LNCaP clone FGC (cell line): ENCODE measurements around the gene LSAMP.

Experiments used
- DNase-seq: peaks from one replicate; pipeline ENCODE4 v3.0.0-alpha.2; 2011; ENCODE audit warnings: low read depth
- H3K4me3 ChIP-seq: 2 replicates; pipeline ENCODE4 v1.5.1; 2011; ENCODE audit warnings: mild to moderate bottlenecking, low read depth, low read length, control low read depth
- TF ChIP-seq, protein P1 (sequence below): IDR thresholded peaks from 2 replicates; pipeline ENCODE4 v1.5.1; 2012; ENCODE audit warnings: mild to moderate bottlenecking; ENCODE audit not compliant: control insufficient read depth, insufficient read depth; ENCODE audit errors: extremely low read depth

LSAMP gene

DNA sequence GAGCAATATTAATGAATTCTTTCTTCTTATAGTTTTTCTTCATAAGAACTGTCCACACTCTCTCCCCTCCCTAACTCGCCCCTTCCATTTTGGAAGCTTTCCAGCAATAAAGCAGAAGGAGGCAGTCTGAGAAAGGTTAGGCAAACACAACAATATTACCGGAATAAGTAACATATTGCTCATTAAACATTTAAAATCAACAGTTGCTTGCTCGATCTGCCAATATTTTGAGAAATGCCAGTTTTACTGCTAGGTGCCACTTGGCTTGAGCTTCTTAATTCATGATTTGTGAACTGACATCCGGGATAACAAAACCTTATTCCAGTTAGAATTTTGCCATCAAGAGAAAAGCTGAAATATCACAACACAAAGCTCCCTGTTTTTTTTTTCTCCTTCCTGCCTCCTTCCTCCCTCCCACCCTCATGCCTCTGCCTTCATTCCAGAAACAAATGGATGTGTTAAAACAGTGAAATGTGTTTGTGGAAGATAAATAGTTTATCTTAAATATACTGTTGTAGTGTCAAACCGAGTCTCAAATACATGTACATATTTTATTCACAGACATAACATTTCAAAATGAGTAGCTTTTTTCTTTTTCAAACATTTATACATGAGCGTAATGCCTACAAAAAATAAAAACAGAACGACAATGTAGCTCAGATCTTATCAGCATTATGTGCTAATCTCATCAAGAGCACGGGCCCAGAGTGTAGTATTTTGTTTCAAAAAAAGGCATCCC is 568.2 kb downstream of the LSAMP start:
- DNase-seq, result peak; percentile 52
- no peak overlapping the region for H3K4me3 ChIP-seq
- TF ChIP-seq, protein P1, sequence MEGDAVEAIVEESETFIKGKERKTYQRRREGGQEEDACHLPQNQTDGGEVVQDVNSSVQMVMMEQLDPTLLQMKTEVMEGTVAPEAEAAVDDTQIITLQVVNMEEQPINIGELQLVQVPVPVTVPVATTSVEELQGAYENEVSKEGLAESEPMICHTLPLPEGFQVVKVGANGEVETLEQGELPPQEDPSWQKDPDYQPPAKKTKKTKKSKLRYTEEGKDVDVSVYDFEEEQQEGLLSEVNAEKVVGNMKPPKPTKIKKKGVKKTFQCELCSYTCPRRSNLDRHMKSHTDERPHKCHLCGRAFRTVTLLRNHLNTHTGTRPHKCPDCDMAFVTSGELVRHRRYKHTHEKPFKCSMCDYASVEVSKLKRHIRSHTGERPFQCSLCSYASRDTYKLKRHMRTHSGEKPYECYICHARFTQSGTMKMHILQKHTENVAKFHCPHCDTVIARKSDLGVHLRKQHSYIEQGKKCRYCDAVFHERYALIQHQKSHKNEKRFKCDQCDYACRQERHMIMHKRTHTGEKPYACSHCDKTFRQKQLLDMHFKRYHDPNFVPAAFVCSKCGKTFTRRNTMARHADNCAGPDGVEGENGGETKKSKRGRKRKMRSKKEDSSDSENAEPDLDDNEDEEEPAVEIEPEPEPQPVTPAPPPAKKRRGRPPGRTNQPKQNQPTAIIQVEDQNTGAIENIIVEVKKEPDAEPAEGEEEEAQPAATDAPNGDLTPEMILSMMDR, result no peak

DNA sequence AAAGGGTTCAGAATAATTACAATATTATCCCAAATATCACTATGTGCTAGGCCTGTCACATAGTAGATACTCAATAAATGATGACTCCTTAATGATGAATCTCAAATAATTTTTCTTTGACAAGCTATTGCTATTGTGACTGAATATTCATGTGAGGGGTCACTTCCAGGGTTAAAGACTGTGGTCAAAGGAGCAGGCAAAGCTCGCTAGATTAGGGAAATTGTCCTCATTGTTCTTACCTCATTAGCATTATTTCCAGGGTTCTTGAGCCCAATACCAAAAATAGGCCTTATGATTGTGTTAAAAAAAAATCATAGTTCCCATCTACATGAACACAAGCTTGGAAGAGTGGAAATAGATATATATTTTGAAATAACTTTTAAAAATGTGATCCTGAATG is 569.8 kb downstream of the LSAMP start:
- DNase-seq, result no peak
- H3K4me3 ChIP-seq, result no peak overlapping the region
- TF ChIP-seq, protein P1, result no peak

DNA sequence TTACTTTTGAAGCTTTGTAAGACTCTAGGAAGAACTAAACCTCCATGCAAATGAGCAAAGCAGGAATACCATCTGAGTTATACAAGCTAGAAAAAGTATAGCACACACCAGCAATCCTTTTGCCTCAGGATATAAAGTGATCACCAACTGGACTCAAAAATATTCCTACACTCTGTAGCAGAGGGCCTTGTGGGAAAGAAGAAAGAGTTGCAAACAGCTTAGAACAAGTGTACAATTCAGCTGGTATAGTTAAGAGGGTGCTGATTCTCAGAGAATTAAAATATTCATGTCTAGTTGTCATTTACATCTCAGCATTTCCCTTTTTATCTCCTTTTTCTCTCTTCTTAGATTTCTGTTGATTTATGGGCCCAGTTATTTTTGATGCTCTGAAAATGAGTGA is 573.6 kb downstream of the LSAMP start:
- DNase-seq, result no peak
- TF ChIP-seq, protein P1, result no peak
- no peak overlapping the region for H3K4me3 ChIP-seq

DNA sequence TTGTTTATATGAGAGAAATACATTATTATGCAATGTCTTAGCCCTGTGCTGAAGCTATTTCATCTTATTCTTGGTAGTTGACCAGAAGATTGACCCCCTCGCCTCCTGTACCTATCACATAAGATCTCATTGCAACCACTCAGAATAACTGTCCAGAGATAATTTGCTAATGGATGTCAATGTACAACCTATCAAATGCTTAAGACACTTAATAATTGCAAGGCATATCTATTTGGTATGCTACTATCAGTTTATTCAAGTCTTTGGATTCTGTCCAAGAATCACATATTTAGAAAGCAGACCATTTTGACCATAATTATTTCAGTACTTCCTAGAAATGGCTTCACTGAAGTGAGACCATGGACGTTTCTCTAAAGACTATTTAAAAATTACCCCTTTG is 580.4 kb downstream of the LSAMP start:
- no peak for DNase-seq
- TF ChIP-seq, protein P1, result no peak
- H3K4me3 ChIP-seq, result no peak overlapping the region

DNA sequence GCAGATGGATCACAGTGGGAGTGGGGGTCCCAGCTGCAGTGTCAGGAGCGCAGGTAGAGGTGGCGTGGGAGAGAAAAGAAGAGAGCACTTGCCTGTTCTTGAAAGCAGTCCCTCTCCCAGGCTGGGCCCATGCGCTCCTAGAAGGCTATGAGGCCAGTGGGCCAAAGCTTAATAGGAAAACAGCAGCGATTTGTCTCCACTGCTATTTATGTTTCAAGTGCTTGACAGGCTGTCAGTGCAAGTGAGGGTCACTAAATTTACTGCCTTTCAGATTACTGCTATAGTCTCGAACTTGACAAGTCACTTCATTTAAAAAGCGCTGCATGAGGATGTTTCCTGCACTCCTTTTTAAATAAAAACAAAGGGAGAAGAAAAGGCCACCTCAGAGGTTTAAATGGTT is 582.4 kb downstream of the LSAMP start:
- TF ChIP-seq, protein P1, result no peak
- no peak overlapping the region for H3K4me3 ChIP-seq

DNA sequence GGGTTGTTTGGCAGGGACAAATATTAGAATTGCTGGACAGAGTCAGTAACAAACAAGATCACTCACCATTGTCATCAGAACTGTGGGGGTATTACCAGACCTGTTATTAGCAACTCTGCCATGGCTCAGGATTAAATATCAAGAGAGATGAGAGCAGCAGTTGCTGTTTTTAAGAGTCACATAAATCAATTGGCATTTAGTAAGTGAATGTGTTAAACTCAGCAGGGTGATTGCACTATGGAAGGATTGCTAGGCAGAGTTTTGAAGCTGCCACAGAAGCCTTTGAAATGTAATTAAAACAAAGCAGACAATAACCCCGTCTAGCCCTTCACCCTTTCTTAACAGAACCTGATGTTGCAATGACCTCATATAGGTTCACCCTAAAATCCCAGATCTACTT is 583.2 kb downstream of the LSAMP start:
- TF ChIP-seq, protein P1, result no peak
- DNase-seq, result no peak
- no peak overlapping the region for H3K4me3 ChIP-seq

More for the DNA sequence above, 582.4 kb downstream of the LSAMP start:
- DNase-seq, result no peak
